ENCODE results near the gene JTB. TPM values are rescaled to one million over a fixed set of nuclear protein-coding genes. Genes with fewer than 3 reads are reported as not detected.

The JTB gene
- total and polyA plus RNA-seq, 5 donors from 2014 or later, result 93.8 to 378 (median 336) TPM

- ATAC-seq (ENCODE audit: low read depth in 2 of 2) (no peak), DNase-seq (no peak)
- Histone ChIP-seq H3K4me1 (ENCODE audit: control insufficient read depth, insufficient read depth, low read length, poor library complexity, severe bottlenecking) (peaks cover 27% of the 10 kb centered on the region), H3K27me3 (ENCODE audit: control insufficient read depth, insufficient read depth, low read length) (no peaks in the 10 kb centered on the region), H3K9me3 (ENCODE audit: control insufficient read depth in 2 of 2, low read length in 2 of 2) (no peaks in the 10 kb centered on the region), H3K4me3 (ENCODE audit: low read depth, low read length) (peak overlapping the region; percentile 74), H3K27ac (ENCODE audit: insufficient read depth, low read length, poor library complexity, severe bottlenecking) (peak overlapping the region; percentile 81), H3K36me3 (ENCODE audit: control insufficient read depth, insufficient read depth, low read length) (peaks cover 25% of the 10 kb centered on the region)
- peak overlapping the region; percentile 97 for H3K4me3 Mint-ChIP-seq
- peaks cover 4 to 42% (median 29%) of the 10 kb centered on the region in 4 donors for H3K4me1 Mint-ChIP-seq
- H3K27me3 Mint-ChIP-seq, result no peaks in the 10 kb centered on the region
- H3K9me3 Mint-ChIP-seq, result no peaks in the 10 kb centered on the region
- peak overlapping the region; percentile 94 to 98 (median 97) for H3K27ac Mint-ChIP-seq
- peaks cover 25% of the 10 kb centered on the region for H3K36me3 Mint-ChIP-seq
Measured at GRCh38 chr1:153976819-153977249, 640 bp downstream of the JTB start.

GRCh38 chr1:153973525-153973924, 3.9 kb downstream of the JTB start:
- Histone ChIP-seq H3K27me3 (ENCODE audit: control insufficient read depth, insufficient read depth, low read length) (no peaks in the 10 kb centered on the region), H3K36me3 (ENCODE audit: control insufficient read depth, insufficient read depth, low read length) (peaks cover 25% of the 10 kb centered on the region), H3K9me3 (ENCODE audit: control insufficient read depth in 2 of 2, low read length in 2 of 2) (no peaks in the 10 kb centered on the region), H3K4me1 (ENCODE audit: control insufficient read depth, insufficient read depth, low read length, poor library complexity, severe bottlenecking) (peaks cover 24% of the 10 kb centered on the region), H3K27ac (ENCODE audit: insufficient read depth, low read length, poor library complexity, severe bottlenecking) (no peak overlapping the region), H3K4me3 (ENCODE audit: low read depth, low read length) (no peak overlapping the region)
- no peaks in the 10 kb centered on the region for H3K9me3 Mint-ChIP-seq
- peaks cover 4 to 42% (median 29%) of the 10 kb centered on the region in 4 donors for H3K4me1 Mint-ChIP-seq
- no peak for ATAC-seq (ENCODE audit: low read depth in 2 of 2)
- no peak for DNase-seq
- peak overlapping the region in 1 of 4 donors; percentile 72 for H3K4me3 Mint-ChIP-seq
- no peaks in the 10 kb centered on the region for H3K27me3 Mint-ChIP-seq
- peaks cover 25% of the 10 kb centered on the region for H3K36me3 Mint-ChIP-seq
- peak overlapping the region in 1 of 3 donors; percentile 65 for H3K27ac Mint-ChIP-seq

- Histone ChIP-seq H3K36me3 (ENCODE audit: control insufficient read depth, insufficient read depth, low read length) (peaks cover 25% of the 10 kb centered on the region), H3K27ac (ENCODE audit: insufficient read depth, low read length, poor library complexity, severe bottlenecking) (no peak overlapping the region), H3K27me3 (ENCODE audit: control insufficient read depth, insufficient read depth, low read length) (no peaks in the 10 kb centered on the region), H3K4me3 (ENCODE audit: low read depth, low read length) (no peak overlapping the region), H3K9me3 (ENCODE audit: control insufficient read depth in 2 of 2, low read length in 2 of 2) (no peaks in the 10 kb centered on the region), H3K4me1 (ENCODE audit: control insufficient read depth, insufficient read depth, low read length, poor library complexity, severe bottlenecking) (peaks cover 22% of the 10 kb centered on the region)
- Mint-ChIP-seq H3K27ac (peak overlapping the region in 1 of 3 donors; percentile 65), H3K4me1 (peaks cover 4 to 38% (median 26%) of the 10 kb centered on the region in 4 donors), H3K36me3 (peaks cover 25% of the 10 kb centered on the region), H3K27me3 (no peaks in the 10 kb centered on the region), H3K9me3 (no peaks in the 10 kb centered on the region), H3K4me3 (peak overlapping the region in 2 of 4 donors; percentile 13 to 72)
- no peak for DNase-seq
- no peak for ATAC-seq (ENCODE audit: low read depth in 2 of 2)
Measured at GRCh38 chr1:153973071-153973470, 4.4 kb downstream of the JTB start.

GRCh38 chr1:153970346-153970745, 7.1 kb downstream of the JTB start:
- peaks cover 19% of the 10 kb centered on the region for H3K36me3 Mint-ChIP-seq
- Histone ChIP-seq H3K27ac (ENCODE audit: insufficient read depth, low read length, poor library complexity, severe bottlenecking) (no peak overlapping the region), H3K9me3 (ENCODE audit: control insufficient read depth in 2 of 2, low read length in 2 of 2) (no peaks in the 10 kb centered on the region), H3K4me3 (ENCODE audit: low read depth, low read length) (no peak overlapping the region), H3K4me1 (ENCODE audit: control insufficient read depth, insufficient read depth, low read length, poor library complexity, severe bottlenecking) (peaks cover 26% of the 10 kb centered on the region), H3K27me3 (ENCODE audit: control insufficient read depth, insufficient read depth, low read length) (no peaks in the 10 kb centered on the region), H3K36me3 (ENCODE audit: control insufficient read depth, insufficient read depth, low read length) (peaks cover 18% of the 10 kb centered on the region)
- peak overlapping the region in 2 of 3 donors; percentile 31 to 77 for H3K27ac Mint-ChIP-seq
- peak overlapping the region in 1 of 4 donors; percentile 27 for H3K4me3 Mint-ChIP-seq
- DNase-seq (no peak), ATAC-seq (ENCODE audit: low read depth in 2 of 2) (no peak)
- peaks cover 0 to 1% (median 0%) of the 10 kb centered on the region in 7 donors for H3K9me3 Mint-ChIP-seq
- peaks cover 15 to 43% (median 27%) of the 10 kb centered on the region in 4 donors for H3K4me1 Mint-ChIP-seq
- H3K27me3 Mint-ChIP-seq, result no peaks in the 10 kb centered on the region

- H3K9me3 Mint-ChIP-seq, result peaks cover 0 to 1% (median 0%) of the 10 kb centered on the region in 7 donors
- H3K4me3 ChIP-seq (ENCODE audit: low read depth, low read length), result no peak overlapping the region
- H3K36me3 ChIP-seq (ENCODE audit: control insufficient read depth, insufficient read depth, low read length), result peaks cover 8% of the 10 kb centered on the region
- H3K4me3 Mint-ChIP-seq, result peak overlapping the region in 3 of 4 donors; percentile 42 to 64 (median 48)
- ATAC-seq (ENCODE audit: low read depth in 2 of 2) (no peak), DNase-seq (no peak)
- no peaks in the 10 kb centered on the region for H3K27me3 ChIP-seq (ENCODE audit: control insufficient read depth, insufficient read depth, low read length)
- H3K9me3 ChIP-seq (ENCODE audit: control insufficient read depth in 2 of 2, low read length in 2 of 2), result no peaks in the 10 kb centered on the region
- H3K27ac ChIP-seq (ENCODE audit: insufficient read depth, low read length, poor library complexity, severe bottlenecking), result peak overlapping the region; percentile 89
- peak overlapping the region in 2 of 3 donors; percentile 72 to 77 for H3K27ac Mint-ChIP-seq
- H3K27me3 Mint-ChIP-seq, result no peaks in the 10 kb centered on the region
- H3K4me1 ChIP-seq (ENCODE audit: control insufficient read depth, insufficient read depth, low read length, poor library complexity, severe bottlenecking), result peaks cover 33% of the 10 kb centered on the region
- H3K4me1 Mint-ChIP-seq, result peaks cover 16 to 48% (median 29%) of the 10 kb centered on the region in 4 donors
- H3K36me3 Mint-ChIP-seq, result peaks cover 11% of the 10 kb centered on the region
Measured at GRCh38 chr1:153968972-153969371, 8.5 kb downstream of the JTB start.

- Mint-ChIP-seq H3K36me3 (peaks cover 7% of the 10 kb centered on the region), H3K4me3 (peak overlapping the region; percentile 42 to 95 (median 78)), H3K27ac (peak overlapping the region; percentile 77 to 99 (median 96)), H3K27me3 (no peaks in the 10 kb centered on the region), H3K9me3 (peaks cover 0 to 1% (median 0%) of the 10 kb centered on the region in 7 donors), H3K4me1 (peaks cover 19 to 50% (median 34%) of the 10 kb centered on the region in 4 donors)
- H3K4me1 ChIP-seq (ENCODE audit: control insufficient read depth, insufficient read depth, low read length, poor library complexity, severe bottlenecking), result peaks cover 38% of the 10 kb centered on the region
- peak overlapping the region; percentile 89 for H3K27ac ChIP-seq (ENCODE audit: insufficient read depth, low read length, poor library complexity, severe bottlenecking)
- ATAC-seq (ENCODE audit: low read depth in 2 of 2) (no peak), DNase-seq (no peak)
- H3K36me3 ChIP-seq (ENCODE audit: control insufficient read depth, insufficient read depth, low read length), result peaks cover 3% of the 10 kb centered on the region
- no peak overlapping the region for H3K4me3 ChIP-seq (ENCODE audit: low read depth, low read length)
- no peaks in the 10 kb centered on the region for H3K9me3 ChIP-seq (ENCODE audit: control insufficient read depth in 2 of 2, low read length in 2 of 2)
- no peaks in the 10 kb centered on the region for H3K27me3 ChIP-seq (ENCODE audit: control insufficient read depth, insufficient read depth, low read length)
Measured at GRCh38 chr1:153968408-153968807, 9.1 kb downstream of the JTB start.

GRCh38 chr1:153968000-153968363, 9.5 kb downstream of the JTB start:
- Mint-ChIP-seq H3K27me3 (no peaks in the 10 kb centered on the region), H3K9me3 (peaks cover 0 to 1% (median 0%) of the 10 kb centered on the region in 7 donors), H3K4me3 (peak overlapping the region; percentile 90 to 96 (median 94)), H3K4me1 (peaks cover 19 to 53% (median 37%) of the 10 kb centered on the region in 4 donors), H3K27ac (peak overlapping the region; percentile 96 to 99 (median 97)), H3K36me3 (peaks cover 4% of the 10 kb centered on the region)
- peak overlapping the region; percentile 96 for H3K4me3 ChIP-seq (ENCODE audit: low read depth, low read length)
- peaks cover 41% of the 10 kb centered on the region for H3K4me1 ChIP-seq (ENCODE audit: control insufficient read depth, insufficient read depth, low read length, poor library complexity, severe bottlenecking)
- H3K27me3 ChIP-seq (ENCODE audit: control insufficient read depth, insufficient read depth, low read length), result no peaks in the 10 kb centered on the region
- H3K9me3 ChIP-seq (ENCODE audit: control insufficient read depth in 2 of 2, low read length in 2 of 2), result no peaks in the 10 kb centered on the region
- peak overlapping the region; percentile 89 for H3K27ac ChIP-seq (ENCODE audit: insufficient read depth, low read length, poor library complexity, severe bottlenecking)
- no peak for DNase-seq
- no peak for ATAC-seq (ENCODE audit: low read depth in 2 of 2)
- H3K36me3 ChIP-seq (ENCODE audit: control insufficient read depth, insufficient read depth, low read length), result no peaks in the 10 kb centered on the region
